ENCODE data around the gene HOMER2.
"Not testable (repeated sequence)": the region's sequence is repeated elsewhere in the genome, so short reads cannot be mapped to it uniquely, and the experiment has no call there.

Gene HOMER2

DNA sequence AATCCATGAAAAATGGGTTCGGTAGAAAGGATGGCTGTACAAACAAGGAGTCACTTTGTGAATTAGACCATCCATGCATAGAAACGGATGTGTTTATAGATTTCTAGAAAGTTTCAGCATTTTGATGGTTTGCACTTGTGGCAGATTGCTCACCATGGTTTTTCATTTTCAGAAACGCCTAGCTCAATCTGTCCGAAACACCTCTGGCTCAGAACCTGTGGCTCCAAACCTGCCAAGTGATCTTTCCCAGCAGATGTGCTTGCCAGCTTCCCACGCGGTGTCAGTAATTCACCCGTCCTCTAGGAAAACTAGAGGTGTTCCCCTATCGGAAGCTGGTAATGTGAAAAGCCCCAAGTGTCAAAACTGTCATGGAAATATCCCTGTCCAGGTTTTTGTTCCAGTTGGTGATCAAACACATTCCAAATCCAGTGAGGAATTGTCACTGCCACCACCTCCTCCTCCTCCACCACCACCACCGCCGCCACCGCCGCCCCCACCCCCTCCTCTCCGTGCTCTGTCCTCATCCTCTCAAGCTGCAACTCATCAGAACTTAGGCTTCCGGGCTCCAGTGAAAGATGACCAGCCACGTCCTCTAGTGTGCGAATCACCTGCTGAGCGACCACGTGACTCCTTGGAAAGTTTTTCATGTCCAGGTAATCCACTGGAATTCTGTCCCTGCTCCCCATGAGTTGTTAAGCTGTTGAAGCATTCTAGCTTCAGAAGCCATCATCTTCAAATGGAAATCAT lies 121.9 kb downstream of the HOMER2 start:
- no peak for DNase-seq

GRCh38 chr15:82829234-82829633 lies 123.3 kb downstream of the HOMER2 start:
- no peak for DNase-seq

GRCh38 chr15:82828075-82828474 lies 124.4 kb downstream of the HOMER2 start:
- no peak for DNase-seq

DNA sequence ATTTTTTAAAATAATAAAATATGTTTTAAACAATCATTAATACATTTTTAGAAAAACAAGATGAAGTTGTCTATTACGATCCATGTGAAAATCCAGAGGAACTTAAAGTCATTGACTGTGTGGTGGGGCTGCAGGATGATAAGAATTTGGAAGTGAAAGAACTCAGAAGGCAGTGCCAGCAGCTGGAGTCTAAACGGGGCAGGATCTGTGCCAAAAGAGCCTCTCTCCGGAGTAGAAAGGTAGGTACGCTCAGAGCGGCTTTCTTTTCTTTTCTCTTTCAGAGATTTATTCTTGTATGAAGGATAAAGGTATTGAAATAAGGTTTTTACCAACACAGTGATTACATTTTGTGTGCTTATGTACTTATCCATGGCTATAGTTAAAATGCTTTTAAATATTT lies 129.5 kb downstream of the HOMER2 start:
- DNase-seq = no peak

DNA sequence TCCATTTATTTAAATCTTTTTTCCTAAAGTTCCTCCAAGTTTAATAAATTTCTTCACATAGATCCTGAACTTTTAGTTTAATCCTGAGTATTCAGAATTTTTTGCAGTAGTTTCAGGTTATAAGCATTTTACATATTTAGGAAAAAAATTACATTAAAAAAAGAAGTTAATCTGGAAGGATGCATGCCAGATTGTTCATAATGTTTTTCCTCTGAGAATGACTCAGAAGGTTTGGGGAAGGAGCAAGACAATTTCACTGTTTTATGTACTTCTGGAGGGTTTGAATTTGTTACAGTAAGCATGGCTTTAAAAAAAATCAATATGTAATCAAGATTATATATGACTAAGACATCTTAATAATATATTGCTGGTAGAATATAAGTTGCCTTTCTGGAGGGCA lies 130.7 kb downstream of the HOMER2 start:
- not testable (repeated sequence) for DNase-seq

DNA sequence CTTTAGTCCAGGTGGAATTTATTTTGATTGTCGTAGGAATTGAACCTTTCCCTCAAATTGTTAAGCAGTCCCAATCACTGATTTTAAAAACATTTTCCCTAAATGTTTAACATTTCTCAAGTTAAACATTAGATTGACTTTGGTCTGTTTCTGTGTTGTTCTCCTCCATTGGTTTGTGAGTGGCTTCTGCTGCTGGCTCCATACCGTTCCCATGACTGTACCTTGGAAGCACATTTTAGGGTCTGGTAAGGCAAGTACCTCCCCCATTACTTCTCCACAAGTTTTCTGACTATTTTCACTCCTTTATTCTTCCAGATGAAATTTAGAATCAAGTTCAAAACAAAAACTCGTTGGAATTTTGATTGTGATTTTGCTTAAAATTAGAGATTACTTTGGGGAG lies 131.1 kb downstream of the HOMER2 start:
- not testable (repeated sequence) for DNase-seq

GRCh38 chr15:82820128-82820527 lies 132.4 kb downstream of the HOMER2 start:
- no peak for DNase-seq

DNA sequence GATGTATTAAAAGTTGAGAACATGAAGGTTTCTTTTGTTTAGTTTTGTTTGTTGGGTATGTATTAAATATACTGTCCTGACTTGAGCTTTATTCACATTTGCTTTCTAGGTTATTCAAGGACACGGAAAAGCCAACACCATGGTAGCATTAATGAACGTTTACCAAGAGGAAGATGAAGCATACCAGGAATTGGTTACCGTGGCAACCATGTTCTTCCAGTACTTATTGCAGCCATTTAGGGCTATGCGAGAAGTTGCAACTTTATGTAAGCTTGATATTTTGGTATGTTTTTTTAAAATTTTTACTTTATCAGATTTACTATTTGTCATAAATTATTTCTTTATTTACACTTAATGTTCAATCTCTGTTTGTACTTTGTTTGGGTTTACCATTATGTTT lies 139.5 kb downstream of the HOMER2 start:
- no peak for DNase-seq

- DNase-seq = no peak
Measured at GRCh38 chr15:82810890-82811426, 141.6 kb downstream of the HOMER2 start.

DNA sequence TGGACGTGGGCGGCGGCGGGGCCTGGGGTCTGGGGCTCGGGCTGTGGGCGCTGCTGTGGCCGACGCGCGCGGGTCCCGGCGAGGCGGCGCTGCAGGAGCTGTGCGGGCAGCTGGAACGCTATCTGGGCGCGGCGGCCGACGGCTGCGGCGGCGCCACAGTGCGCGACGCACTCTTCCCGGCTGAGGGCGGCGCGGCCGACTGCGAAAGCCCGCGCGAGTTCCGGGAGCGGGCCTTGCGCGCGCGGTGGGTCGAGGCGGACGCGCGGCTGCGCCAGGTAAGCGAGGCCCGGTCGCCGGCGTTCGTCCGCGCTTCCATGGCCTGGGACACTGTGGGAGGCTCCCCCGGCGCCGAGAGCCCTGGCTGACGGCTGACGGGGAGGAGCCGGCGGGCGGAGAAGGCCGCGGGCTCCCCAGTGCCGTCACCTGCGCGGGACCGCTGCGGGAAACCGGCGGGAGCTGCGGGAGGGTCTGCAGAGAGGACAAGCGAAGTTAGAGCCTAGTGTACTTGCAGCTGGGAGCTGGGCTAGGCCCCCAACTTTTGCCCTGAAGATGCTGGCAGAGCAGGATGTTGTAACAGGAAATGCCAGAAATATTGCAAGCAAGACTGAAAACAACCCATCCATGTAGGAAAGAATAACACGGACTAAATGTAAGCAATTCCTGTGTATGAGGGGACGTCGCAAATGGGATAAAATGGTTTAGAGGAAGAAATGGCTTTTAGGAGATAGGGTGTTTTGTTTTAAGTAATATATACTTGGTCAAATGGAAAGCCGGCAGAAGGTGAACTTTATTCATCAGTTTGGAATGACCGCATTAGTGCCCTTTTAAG lies 142.2 kb downstream of the HOMER2 start:
- no peak for DNase-seq

- DNase-seq = peak; percentile 77
Measured at GRCh38 chr15:82809308-82810060, 143.0 kb downstream of the HOMER2 start, which contains the start of gene WHAMM. TSS of gene WHAMM (plus strand) at chr15:82809628. CDS start at chr15:82809727, 99 bp downstream.

DNA sequence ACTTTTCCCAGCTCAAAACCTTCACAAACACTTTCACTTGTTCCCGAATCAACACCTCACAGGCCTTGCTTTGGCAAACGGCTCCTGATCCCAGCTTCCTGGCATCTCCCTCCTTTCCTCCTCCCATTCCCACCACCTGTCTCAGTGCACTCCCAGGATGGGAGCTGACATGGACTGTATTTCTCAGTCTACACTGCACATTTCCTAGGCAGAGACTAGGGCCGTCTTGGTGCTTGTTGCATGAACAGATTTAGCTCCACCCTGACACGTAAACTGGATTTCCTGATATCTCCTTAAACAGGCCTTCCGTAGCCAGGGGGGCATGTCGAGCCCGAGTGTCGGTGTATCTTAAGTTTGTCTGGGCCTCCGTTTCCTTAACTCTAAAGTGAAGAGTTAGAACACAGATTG lies 143.9 kb downstream of the HOMER2 start:
- DNase-seq = no peak

DNA sequence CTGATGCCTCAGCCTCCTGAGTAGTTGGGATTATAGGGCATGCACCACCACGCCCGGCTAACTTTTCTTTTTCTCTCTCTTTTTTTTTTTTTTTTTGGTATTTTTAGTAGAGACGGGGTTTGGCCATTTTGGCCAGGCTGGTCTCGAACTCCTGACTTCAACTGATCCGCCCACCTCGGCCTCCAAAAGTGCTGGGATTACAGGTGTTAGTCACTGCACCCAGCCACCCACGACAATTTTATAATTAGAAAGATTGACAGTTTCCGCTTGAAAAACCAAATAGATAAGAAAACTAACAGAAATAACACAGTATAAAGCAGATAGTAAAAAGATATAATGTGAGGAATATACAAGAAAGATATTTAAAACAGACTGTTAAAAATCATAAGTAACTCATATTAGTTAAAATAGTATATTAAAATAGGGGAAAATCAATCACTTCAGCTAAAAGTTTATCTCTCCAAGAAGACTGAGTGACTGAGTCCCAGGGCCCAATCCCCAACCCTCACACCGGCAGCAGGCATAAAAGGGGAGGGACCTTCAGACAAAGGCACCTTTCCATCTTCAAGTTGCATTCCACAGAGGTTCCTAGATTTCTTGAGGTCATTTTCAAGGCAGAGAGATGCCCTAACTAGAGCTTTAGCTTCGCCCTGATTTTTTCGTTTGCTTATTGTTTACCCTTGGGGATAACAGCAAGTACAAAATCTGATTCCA lies 144.4 kb downstream of the HOMER2 start:
- no peak for DNase-seq

- peak; percentile 62 for DNase-seq
Measured at GRCh38 chr15:82805994-82806406, 146.5 kb downstream of the HOMER2 start, which contains the start of gene FSD2. TSS of gene FSD2 (minus strand) at chr15:82806069. CDS start at chr15:82787390, 18,679 bp downstream.

- DNase-seq = no peak
Measured at GRCh38 chr15:82804575-82804949, 148.0 kb downstream of the HOMER2 start.

DNA sequence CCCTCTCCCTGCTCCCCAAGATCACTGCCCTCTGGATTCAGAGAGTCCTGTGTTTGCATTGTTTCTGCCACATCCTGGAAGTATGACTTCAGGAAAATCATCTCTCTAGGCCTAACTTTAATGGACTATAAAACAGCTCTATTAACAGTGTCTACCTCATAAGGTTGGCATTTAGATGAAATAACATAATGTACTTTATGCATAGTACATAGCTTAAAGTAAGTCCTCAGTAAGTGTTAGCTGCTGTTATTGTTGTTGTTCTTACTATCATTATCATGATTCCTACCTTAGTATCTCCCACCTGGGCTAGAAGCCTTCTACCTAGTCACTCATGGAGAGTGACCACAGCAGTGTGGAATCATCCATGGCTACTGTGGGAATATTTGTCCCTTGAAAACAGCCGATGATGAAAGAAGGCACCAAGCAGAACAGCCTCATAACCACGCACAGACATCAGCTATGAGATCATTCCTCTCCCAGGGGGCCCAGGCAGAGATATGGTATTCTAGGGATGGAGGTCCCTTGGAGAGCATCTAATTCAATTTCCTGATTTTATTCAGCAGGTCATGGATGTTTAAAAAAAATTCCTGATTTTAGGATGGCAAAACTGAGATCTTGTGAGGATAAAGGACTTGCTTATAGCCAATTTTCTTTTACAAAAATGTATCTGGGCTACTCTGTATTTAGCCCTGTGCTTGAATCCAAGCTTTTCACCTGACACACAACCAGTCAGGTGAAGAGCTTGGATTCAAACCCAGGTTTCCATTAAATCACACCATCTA lies 148.5 kb downstream of the HOMER2 start:
- no peak for DNase-seq

GRCh38 chr15:82802497-82802896 lies 150.0 kb downstream of the HOMER2 start:
- DNase-seq = no peak

GRCh38 chr15:82799183-82799841 lies 153.2 kb downstream of the HOMER2 start:
- no peak for DNase-seq
